ENCODE data around the gene NR3C1.

The NR3C1 gene

DNA sequence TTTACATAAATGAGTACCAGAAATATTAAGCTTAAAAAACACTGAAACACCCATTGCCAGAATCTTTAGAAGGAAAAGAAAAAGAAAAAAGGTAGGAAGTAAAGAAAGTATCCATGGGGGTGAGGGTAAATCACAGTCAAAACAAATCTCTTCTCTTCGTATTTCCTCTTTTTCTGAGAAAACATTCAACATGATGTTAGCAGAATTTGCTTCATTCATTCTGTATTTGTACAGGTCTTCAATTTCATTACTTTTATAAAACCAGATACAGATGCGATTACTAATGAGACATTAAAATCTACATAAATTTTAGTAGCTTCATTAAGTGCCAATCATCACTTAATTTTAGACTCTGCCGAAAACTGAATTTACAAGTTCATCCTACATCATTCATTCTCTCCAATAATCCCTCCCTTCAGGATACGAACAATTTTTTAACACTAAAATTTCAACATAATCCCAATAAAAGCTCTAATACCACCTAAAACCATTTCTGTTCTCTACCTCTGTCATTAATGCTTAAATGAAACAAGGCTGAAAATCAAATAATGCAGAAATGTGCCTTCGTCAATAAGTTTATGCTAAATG is 7.0 kb downstream of the NR3C1 start:
- TF ChIP-seq, protein P1, sequence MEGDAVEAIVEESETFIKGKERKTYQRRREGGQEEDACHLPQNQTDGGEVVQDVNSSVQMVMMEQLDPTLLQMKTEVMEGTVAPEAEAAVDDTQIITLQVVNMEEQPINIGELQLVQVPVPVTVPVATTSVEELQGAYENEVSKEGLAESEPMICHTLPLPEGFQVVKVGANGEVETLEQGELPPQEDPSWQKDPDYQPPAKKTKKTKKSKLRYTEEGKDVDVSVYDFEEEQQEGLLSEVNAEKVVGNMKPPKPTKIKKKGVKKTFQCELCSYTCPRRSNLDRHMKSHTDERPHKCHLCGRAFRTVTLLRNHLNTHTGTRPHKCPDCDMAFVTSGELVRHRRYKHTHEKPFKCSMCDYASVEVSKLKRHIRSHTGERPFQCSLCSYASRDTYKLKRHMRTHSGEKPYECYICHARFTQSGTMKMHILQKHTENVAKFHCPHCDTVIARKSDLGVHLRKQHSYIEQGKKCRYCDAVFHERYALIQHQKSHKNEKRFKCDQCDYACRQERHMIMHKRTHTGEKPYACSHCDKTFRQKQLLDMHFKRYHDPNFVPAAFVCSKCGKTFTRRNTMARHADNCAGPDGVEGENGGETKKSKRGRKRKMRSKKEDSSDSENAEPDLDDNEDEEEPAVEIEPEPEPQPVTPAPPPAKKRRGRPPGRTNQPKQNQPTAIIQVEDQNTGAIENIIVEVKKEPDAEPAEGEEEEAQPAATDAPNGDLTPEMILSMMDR (IDR thresholded peaks at IDR 0.05), result no peak
- TF ChIP-seq ZFX (IDR thresholded peaks at IDR 0.05; ENCODE audit: borderline replicate concordance), result no peak
- no peak overlapping the region for H3K27ac ChIP-seq

DNA sequence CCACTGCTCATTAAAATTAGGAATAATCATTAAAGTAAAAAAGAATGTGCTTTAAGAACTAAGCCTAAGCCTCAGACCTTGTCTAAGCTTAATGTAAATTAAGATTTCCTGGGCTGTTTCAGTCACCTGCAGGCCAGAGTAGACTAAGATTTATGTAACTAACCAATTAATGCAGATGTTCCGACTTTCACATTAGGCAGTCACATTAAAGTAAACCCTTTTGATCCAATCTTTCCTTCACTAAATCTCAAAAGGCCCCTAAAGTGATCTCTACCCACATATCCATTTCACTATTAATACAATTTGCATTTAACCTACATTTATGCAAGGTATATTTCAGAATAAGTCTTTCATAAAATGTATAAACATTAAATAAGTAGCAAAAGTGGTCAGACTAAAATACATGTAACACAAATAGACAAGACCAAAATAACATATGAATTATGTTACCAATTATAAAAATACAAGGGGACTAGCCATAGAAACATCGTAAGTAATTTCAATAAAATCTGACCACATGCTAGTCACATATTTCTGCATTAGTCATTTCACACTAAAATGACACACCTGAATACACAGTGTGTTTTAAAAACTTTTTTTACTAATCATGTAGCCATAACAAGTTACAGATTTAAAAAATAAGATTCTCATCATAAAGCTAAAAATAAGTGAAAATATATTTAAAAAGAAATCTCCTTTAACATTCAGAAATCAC is 7.7 kb downstream of the NR3C1 start:
- TF ChIP-seq, protein P1 (IDR thresholded peaks at IDR 0.05), result no peak
- TF ChIP-seq ZFX (IDR thresholded peaks at IDR 0.05; ENCODE audit: borderline replicate concordance), result no peak
- no peak overlapping the region for H3K27ac ChIP-seq

DNA sequence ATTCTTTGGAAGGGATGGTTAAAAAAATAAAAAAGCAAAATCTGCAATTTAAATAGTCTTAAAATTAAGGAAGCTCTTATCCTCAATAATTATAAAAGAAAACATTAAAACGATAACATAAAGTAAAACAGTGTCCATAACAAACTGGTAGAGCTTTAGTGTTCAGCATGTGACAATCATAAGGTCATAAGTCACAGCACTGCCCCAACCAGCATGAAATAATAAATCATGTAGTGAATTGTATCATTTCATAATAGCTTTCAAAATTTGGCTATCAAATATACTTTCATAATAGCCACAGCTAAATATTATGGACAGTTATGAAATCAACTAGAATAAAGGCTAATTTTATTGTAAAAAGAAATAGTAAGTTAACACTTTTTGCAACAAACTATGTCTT is 10.0 kb downstream of the NR3C1 start:
- H3K27ac ChIP-seq, result no peak overlapping the region
- TF ChIP-seq, protein P1 (IDR thresholded peaks at IDR 0.05), result no peak
- no peak for TF ChIP-seq ZFX (IDR thresholded peaks at IDR 0.05; ENCODE audit: borderline replicate concordance)

DNA sequence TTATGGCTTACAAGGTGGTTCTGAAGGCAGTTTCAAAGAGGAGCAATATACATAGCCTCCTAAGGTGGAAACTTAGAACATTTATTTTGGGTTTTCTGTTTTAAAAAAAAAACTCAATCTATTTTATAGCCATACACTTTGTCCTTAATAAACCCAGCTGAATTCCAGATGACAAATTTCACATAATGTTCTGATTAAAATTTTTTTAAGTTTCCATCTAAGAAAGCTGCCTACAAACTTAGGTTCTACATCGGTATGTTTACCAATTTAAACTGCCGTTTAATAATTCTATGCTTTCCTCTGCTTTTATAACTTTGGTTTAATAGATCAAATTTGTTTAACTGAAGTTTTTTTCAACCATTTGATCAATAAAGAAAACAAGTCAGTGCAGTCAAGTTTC is 12.5 kb downstream of the NR3C1 start:
- TF ChIP-seq ZFX (IDR thresholded peaks at IDR 0.05; ENCODE audit: borderline replicate concordance), result no peak
- TF ChIP-seq, protein P1 (IDR thresholded peaks at IDR 0.05), result no peak
- H3K27ac ChIP-seq, result no peak overlapping the region

DNA sequence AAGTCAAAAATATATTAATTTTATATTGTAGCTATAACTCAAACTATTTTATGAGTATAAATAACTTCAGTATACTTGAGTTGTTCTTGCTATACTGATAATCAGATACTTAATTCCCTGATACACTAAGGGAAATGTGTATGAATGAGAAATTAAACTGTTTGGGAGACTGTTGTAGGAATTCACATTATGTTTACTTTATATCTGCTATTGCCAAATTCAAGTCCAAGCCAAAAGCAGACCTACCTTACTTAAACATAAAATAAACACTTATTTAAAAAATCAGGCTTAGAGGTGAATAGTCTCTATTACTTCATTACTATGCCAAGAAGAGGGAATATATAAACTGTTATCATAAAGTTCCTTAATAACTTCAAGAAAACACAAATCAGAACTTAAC is 13.2 kb downstream of the NR3C1 start:
- TF ChIP-seq, protein P1 (IDR thresholded peaks at IDR 0.05), result no peak
- TF ChIP-seq ZFX (IDR thresholded peaks at IDR 0.05; ENCODE audit: borderline replicate concordance), result no peak
- H3K27ac ChIP-seq, result no peak overlapping the region

DNA sequence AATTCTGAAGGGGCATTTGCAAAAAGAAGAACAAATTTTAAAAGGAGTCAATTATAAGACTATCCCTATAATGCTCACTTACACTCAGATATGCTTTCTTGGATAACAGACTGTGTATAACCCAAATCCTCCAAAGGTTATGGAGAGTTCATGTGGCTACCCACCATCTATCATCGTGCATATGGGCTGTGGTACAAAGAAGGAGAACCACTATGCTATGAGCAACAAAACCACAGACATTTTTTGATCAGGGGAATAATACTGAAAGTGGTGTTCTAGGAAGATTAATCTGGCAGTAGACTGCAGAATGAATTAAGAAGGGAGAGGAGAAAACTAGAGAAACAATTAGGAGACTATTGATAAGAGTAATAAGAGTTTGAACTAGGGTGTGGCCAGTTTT is 16.8 kb downstream of the NR3C1 start:
- no peak for TF ChIP-seq ZFX (IDR thresholded peaks at IDR 0.05; ENCODE audit: borderline replicate concordance)
- TF ChIP-seq, protein P1 (IDR thresholded peaks at IDR 0.05), result no peak
- H3K27ac ChIP-seq, result no peak overlapping the region

DNA sequence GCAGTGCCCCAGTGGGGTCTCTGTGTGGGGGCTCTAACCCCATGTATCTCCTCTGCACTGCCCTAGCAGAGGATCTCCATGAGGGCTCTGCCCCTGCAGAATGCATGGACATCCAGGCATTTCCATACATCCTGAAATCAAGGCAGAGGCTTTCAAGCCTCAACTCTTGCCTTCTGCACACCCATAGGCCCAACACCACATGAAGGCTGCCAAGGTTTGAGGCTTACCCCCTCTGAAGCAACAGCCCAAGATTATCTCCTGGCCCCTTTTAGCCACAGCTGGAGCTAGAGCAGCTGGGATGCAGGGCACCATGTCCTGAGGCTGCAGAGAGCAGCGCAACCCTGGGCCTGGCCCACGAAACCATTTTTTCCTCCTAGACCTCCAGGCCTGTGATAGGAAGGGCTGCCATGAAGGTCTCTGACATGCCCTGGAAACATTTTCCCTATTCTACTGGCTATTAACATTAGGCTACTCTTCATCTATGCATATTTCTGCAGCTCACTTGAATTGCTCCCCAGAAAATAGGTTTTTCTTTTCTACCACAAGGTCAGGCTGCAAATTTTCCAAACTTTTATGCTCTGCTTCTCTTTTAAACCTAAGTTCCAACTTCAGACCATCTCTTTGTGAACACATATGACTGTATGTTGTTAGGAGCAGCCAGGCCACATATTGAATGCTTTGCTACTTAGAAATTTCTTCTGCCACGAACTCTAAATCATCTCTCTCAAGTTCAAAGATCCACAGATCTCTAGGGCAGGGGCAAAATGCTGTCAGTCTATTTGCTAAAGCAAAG is 18.4 kb downstream of the NR3C1 start:
- no peak overlapping the region for H3K27ac ChIP-seq
- TF ChIP-seq, protein P1 (IDR thresholded peaks at IDR 0.05), result no peak
- no peak for TF ChIP-seq ZFX (IDR thresholded peaks at IDR 0.05; ENCODE audit: borderline replicate concordance)

Measured in 22Rv1 (cell line).